Natural killer cell (primary cell): Measurements from ENCODE around the gene TTC9B. TPM values are rescaled to one million over a fixed set of nuclear protein-coding genes. Genes with fewer than 3 reads are reported as not detected.
A peak's percentile ranks its signal among the peaks of the same experiment; 100 is the strongest.

ENCODE experiments used
- ATAC-seq, 3 donors: fragments of 150-1000 bp in 2 of 3; fragments of 200-7000 bp in 1 of 3; cut with Tn5 transposase; 1 replicate in 1 of 3; 2 replicates in 2 of 3; pipeline ENCODE4 v1.10.0; 2021; ENCODE audit warnings: mild to moderate bottlenecking in 2 of 3, moderate library complexity in 2 of 3
- DNase-seq, 2 donors: peaks; one replicate each; pipeline versions ENCODE4 v3.0.0 to v3.0.0-alpha.2; 2013 to 2021; ENCODE audit warnings: mixed read lengths in 1 of 2
- H3K27ac ChIP-seq: one replicate; pipeline ENCODE4 v1.5.1; 2013; ENCODE audit warnings: mild to moderate bottlenecking, low read length
- H3K27me3 ChIP-seq: one replicate; pipeline ENCODE4 v1.6.1; 2013; ENCODE audit warnings: low read length; ENCODE audit not compliant: control insufficient read depth, insufficient read depth
- H3K36me3 ChIP-seq: one replicate; pipeline ENCODE4 v1.6.1; 2013; ENCODE audit warnings: low read length; ENCODE audit not compliant: control insufficient read depth, insufficient read depth
- H3K4me1 ChIP-seq: one replicate; pipeline ENCODE4 v1.6.1; 2013; ENCODE audit warnings: low read length; ENCODE audit not compliant: control insufficient read depth, insufficient read depth
- H3K4me3 ChIP-seq: one replicate; pipeline ENCODE4 v1.5.1; 2013; ENCODE audit warnings: low read length
- H3K9me3 ChIP-seq: one replicate; pipeline ENCODE4 v1.6.1; 2013; ENCODE audit warnings: low read length; ENCODE audit not compliant: control insufficient read depth, insufficient read depth
- H3K27ac Mint-ChIP-seq, 2 donors: one replicate each; pipeline ENCODE4 v1.8.0; 2022; ENCODE audit warnings: mild to moderate bottlenecking in 2 of 2, mixed read lengths in 2 of 2, moderate library complexity in 1 of 2
- H3K27me3 Mint-ChIP-seq, 2 donors: one replicate each; pipeline ENCODE4 v1.8.0; 2022; ENCODE audit warnings: low read depth in 2 of 2, mixed read lengths in 2 of 2
- H3K36me3 Mint-ChIP-seq: one replicate; pipeline ENCODE4 v1.8.0; 2022; ENCODE audit warnings: mixed read lengths
- H3K4me1 Mint-ChIP-seq, 2 donors: one replicate each; pipeline ENCODE4 v1.8.0; 2022; ENCODE audit warnings: mixed read lengths in 2 of 2
- H3K4me3 Mint-ChIP-seq: one replicate; pipeline ENCODE4 v1.8.0; 2022; ENCODE audit warnings: mild to moderate bottlenecking, moderate library complexity, mixed read lengths
- H3K9me3 Mint-ChIP-seq, 2 donors: one replicate each; pipeline ENCODE4 v1.8.0; 2022; ENCODE audit warnings: mixed read lengths in 2 of 2
- CTCF ChIP-seq: fragments of 200-600 bp; IDR thresholded peaks from one replicate; pipeline ENCODE4 v1.8.0; 2022; ENCODE audit warnings: antibody characterized with exemption
- WGBS: methylation state at CpG from one replicate; pipeline ENCODE4 v1.1.7; 2013; ENCODE audit warnings: missing lambda C conversion rate; ENCODE audit not compliant: insufficient coverage; 5-methylcytosine and 5-hydroxymethylcytosine counted together
- intact Hi-C: fragments of 100-400 bp; cut with micrococcal nuclease; formaldehyde crosslinking; loops from one replicate; pipeline ENCODE4 v1.14.2; 2022
- total RNA-seq, 4 donors: library from RNA; stranded (reverse); fragments of 120-200 nt in 1 of 4; gene quantifications; one replicate each; pipeline versions ENCODE4 v1.2.3 to v1.2.4, GENCODE V29; 2013 to 2022

The TTC9B gene
- total RNA-seq, 3 donors from 2014 or later (not counting 1 experiment from before 2014, with no cell fraction given): not detected

GRCh38 chr19:40217027-40217810 is 965 bp downstream of the TTC9B start:
- no peak overlapping the region for H3K4me3 ChIP-seq
- no peak overlapping the region for H3K27ac ChIP-seq
- TF ChIP-seq CTCF: peak; percentile 11
- peaks cover 20% of the 10 kb centered on the region for H3K27me3 ChIP-seq
- WGBS: 20% methylated on average over 54 of the region's 54 CpGs
- DNase-seq: no peak
- ATAC-seq: no peak
- intact Hi-C loops: no loop called here
- Mint-ChIP-seq H3K27me3 (peaks cover 24 to 33% of the 10 kb centered on the region in 2 donors), H3K27ac (no peak overlapping the region), H3K9me3 (peaks cover 2 to 3% of the 10 kb centered on the region in 2 donors), H3K4me3 (peak overlapping the region; percentile 2), H3K4me1 (peaks cover 6 to 10% of the 10 kb centered on the region in 2 donors), H3K36me3 (peaks cover 6% of the 10 kb centered on the region)
- no peaks in the 10 kb centered on the region for H3K9me3 ChIP-seq
- H3K36me3 ChIP-seq: no peaks in the 10 kb centered on the region
- H3K4me1 ChIP-seq: peaks cover 11% of the 10 kb centered on the region

DNA sequence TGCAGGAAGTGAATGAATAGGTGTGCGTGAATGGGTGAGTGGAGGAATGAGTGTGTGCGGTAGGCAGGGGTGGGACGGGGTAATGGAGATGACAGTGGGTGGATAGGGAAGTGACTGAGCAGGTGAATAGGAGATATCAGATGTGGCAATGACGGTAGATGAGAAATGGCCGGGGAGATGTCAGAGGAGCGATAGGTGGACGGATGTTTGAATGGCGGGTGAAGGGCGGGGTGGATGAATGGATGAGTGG is 1.5 kb downstream of the TTC9B start:
- no peak for DNase-seq
- intact Hi-C loops: no loop called here
- Mint-ChIP-seq H3K4me1 (peaks cover under 1 to 4% of the 10 kb centered on the region in 2 donors), H3K27ac (no peak overlapping the region), H3K36me3 (peaks cover 1% of the 10 kb centered on the region), H3K4me3 (peak overlapping the region; percentile 2), H3K9me3 (no peaks in the 10 kb centered on the region), H3K27me3 (peaks cover 19 to 29% of the 10 kb centered on the region in 2 donors)
- Histone ChIP-seq H3K27me3 (peaks cover 20% of the 10 kb centered on the region), H3K4me1 (peaks cover 11% of the 10 kb centered on the region), H3K36me3 (no peaks in the 10 kb centered on the region), H3K4me3 (no peak overlapping the region), H3K27ac (no peak overlapping the region), H3K9me3 (no peaks in the 10 kb centered on the region)
- WGBS: 55% methylated on average over 9 of the region's 9 CpGs
- no peak for ATAC-seq
- TF ChIP-seq CTCF: no peak

DNA sequence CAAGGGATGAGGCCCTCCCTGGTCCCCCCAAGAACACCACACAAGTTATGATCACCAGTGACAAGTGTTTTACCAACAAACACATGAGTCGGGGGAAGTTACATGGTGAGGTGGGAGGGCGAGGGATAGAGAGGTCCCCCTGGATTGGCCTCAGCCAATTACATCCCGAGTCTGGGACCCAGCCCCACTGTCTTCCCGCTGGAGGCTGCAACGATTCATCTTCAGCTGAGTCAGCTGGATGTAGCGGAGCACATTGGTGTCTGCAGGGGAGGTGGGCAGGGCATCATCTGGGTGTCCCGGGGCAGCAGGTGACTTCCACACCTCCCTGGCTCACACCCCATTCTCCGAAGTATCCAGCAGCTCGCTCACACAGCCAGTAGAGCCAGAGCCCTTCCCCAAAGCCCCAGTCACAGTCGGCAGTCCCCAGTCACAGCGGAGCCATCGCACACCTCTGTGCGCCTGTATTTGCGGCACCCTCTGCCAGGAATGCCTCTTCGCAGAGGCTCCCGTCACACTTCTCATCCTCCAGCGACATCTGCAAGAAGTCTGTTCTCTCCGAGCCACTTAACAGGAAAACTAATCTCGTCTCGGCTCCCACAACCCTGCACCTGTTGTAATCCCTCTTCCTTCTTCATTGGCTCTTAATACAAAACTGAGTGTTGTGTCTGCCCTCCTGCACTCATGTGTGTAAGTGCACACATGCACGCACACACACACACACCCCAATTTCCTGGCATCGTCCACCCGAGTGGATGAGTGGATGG is 2.0 kb downstream of the TTC9B start:
- H3K4me1 ChIP-seq: peaks cover 11% of the 10 kb centered on the region
- Mint-ChIP-seq H3K36me3 (no peaks in the 10 kb centered on the region), H3K27ac (no peak overlapping the region), H3K27me3 (peaks cover 18 to 29% of the 10 kb centered on the region in 2 donors), H3K4me3 (no peak overlapping the region), H3K9me3 (no peaks in the 10 kb centered on the region), H3K4me1 (peaks cover 0 to 4% of the 10 kb centered on the region in 2 donors)
- H3K36me3 ChIP-seq: no peaks in the 10 kb centered on the region
- no peak for ATAC-seq
- no peak for TF ChIP-seq CTCF
- intact Hi-C loops: no loop called here
- H3K9me3 ChIP-seq: no peaks in the 10 kb centered on the region
- peaks cover 20% of the 10 kb centered on the region for H3K27me3 ChIP-seq
- DNase-seq: no peak
- WGBS: 64% methylated on average over 22 of the region's 23 CpGs
- H3K27ac ChIP-seq: no peak overlapping the region
- no peak overlapping the region for H3K4me3 ChIP-seq
